ENCODE data around the gene WDR49.

The WDR49 gene

DNA sequence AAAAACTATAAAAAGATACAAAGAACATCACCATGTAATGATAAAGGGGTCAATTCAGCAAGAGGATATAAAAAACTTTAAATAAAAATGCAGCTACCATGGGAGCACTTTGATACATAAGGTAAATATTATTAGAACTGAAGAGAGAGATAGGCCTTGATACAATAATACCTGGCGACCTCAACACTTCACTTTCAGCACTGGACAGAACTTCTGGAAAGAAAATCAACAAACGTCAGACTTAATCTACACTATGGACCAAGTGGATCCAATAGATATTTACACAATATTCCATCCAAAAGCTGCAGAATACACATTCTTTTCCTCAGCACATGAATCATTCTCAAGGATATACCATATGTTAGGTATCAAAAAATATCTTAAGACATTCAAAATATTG lies 42.0 kb downstream of the WDR49 start:
- no peak for DNase-seq

DNA sequence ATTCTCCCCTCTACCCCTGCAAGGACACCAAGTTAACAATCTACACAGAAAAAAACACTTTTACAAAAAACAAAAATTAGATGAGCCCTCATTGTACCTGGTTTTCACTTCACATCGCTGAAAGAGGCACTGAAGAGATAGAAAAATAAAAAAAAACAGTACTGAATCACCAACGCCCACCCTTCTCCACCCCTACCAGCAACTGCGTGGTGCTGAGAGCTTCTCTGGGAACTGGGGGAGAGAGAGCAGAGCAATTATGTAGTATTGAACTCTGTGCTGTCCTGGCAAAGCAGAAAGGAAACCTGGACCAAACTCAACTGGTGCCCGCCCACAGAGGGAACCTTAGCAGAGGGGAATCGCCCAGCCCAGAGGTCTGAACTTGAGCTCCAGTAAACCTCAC lies 44.6 kb downstream of the WDR49 start:
- no peak for DNase-seq

DNA sequence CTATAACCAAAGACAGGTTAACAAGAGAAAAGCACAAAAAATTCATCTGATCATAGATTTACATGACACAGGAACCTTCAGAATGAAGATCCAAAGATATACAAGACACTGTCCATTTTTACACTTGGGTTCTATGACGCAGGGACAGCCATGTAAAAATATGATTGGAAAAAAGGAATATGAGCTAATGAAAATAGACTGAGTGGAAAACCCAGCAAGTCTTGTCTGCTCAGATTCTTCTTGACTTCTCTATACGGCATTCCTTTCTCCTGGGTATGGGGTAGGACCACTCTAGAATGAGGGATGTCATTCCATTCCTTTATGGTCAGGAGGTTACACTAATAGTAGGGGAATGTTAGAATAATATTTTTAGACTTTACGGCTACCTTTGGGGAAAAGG lies 46.9 kb downstream of the WDR49 start:
- DNase-seq, result no peak

DNA sequence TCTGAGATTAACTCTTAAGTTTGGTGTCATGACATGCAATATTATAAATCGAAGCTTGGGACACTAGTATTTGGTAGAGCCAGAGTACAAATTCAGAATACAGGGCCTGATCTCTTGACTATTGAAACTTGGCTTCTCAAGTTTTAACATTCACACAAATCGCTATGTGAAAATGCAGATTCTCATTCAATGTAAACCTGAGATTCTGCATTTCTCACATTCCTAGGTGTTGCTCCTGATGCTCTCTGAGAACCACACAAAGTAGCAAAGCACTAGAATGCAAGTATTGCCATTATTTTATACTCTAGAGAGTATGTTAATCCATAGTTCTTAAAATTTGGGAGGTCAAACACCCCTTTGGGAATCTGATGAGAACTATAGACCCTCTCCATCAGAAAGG lies 47.9 kb downstream of the WDR49 start:
- DNase-seq, result no peak

DNA sequence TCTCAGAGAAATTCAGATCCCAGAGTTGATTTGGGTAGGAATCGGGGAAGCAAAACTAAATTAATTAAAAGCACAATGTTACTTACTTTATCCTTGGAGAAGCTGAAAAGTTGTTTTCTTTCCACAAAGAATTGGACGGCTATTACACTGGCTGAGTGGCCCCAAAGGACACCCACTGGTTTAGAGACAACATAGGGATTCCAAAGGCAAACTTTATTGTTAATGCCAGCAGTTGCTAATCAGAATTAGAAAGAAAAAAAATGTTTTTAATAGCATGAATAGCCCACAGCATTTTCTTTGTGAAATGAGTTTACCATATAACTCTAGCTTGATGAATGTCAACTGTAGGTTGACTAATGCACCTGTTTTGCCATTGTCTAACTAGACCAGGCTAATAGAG lies 51.7 kb downstream of the WDR49 start:
- no peak for DNase-seq

DNA sequence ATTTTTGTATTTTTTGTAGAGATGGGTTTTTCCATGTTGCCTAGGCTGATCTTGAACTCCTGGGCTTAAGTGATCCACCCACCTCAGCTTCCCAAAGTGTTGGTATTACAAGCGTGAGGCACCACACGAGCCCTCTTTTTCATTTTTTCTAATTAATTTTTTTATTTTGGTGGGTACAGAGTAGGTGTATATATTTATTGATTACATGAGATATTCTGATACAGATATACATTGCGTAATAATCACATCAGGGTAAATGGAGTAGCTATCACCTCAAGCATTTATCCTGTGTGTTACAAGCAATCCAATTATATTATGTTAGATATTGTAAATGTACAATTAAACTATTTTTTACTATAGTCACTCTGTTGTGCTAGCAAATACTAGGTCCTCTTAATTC lies 66.1 kb downstream of the WDR49 start:
- no peak for DNase-seq

DNA sequence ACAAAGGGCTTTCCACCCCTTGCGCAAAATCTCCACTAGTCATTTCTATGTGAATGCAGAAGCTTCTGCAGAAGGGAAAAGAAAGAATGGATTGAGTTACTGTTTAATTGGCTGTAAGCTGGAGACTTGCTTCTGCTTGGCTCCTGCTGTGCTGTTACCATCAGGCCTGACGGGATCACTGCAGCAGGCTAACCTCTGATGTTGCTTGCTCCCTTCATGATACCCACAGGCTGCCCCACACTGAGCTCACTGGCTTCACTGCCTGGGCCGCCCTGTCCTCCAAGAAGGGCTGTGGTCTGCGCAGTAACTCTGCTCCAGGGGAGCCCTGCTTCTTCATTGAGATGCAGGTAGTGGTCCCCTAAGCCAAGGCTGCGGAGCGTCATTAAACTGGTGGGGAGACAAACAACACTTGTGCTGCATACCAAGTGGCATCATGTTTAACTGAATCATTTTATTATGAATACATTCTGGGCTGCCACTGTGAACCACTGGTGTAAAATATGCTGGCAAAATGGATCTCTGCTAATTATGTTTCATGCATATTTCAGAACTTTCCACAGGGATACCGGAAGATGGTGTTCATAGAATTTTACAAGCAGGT lies 78.6 kb downstream of the WDR49 start:
- DNase-seq, result peak in 1 of 3 donors; percentile 3

DNA sequence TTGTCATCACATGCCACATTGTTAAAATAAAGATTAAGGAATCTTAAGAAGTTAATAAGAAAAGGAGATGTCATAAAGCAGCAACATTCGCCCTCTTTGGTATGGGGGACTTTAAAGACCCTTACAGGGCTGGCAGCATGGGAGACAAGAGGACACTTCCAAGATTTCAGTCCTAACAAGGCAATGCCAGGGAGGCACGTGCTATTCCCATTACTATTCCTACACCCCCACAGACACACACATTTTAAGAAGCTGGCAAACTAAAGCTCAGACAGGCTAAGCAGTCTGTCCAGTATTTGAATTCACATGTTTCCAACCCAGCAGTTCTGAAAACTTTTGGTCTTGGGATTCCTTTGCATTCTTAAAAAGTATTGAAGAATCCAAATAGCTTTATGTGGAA lies 80.8 kb downstream of the WDR49 start:
- DNase-seq, result no peak

DNA sequence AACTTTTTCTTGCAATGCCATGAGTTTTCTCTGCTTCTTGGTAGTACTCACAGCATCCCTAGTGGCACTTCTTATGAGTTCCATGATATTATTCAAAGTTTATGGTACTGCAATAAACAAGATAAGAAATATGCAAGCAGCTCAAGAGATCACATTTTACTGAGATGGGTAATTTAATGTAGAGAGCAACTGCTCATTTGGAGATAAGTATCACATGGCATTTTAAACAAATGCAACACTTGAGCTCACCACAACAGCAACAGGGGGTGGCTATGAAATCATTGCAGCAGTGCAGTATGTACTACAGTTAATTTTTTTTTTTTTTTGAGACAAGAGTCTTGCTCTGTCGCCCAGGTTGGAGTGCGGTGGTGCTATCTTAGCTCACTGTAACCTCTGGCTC lies 85.1 kb downstream of the WDR49 start:
- DNase-seq, result no peak

DNA sequence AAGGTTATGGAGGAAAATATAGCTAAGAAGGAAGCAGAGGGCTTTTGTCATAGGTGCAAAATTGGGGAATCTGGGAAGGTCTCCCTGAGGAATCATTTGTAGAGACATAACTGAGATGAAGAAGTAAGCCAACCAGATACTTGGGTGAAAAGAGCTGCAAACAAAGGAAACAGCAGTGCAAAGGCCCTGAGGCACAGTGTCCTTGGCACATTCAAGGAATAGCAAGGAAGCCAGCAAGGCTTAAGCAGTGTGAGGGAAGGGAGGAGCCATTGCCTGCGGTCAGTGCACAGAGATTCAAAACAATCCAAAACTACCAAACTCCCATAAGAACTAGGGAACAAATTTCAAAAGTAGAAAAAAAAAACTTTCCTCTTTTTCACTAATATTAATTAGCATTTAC lies 88.3 kb downstream of the WDR49 start:
- no peak for DNase-seq

DNA sequence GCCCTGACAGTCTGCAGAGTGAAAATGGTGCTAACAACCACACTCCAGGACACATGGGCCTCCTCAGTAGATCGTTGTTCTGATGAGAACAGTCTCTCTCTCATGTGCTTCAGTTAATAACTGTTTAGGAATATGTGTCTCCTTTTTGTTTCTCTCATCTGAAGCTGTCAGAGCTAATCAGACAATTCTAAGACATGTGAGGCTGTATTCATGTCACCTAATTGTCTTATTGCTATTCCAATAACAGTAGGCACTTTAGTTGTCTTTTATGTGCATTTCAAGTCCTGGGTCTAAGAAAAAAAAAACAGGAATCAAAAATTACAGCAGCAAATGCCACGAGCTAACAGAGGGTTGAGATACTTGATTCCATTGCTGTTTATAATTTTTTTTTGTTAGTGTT lies 89.1 kb downstream of the WDR49 start:
- DNase-seq, result no peak

DNA sequence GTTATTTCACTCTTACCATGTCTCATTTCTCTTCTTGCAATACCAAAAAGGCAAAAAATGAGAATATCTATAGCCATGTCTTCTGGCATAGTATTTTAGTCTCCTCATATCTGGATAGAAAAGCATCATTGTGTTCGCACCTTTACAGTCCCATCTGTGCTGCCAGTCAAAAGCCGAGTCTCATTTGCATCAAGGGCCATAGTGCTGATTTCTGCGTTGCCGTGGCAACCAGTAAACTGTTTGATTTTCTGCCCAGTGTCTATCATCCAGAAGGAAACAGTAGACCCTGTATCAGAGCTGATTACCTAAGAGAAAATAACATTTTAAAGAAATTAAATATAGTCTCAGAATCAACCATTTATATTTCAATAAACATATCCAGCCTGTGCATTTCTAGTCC lies 93.8 kb downstream of the WDR49 start:
- DNase-seq, result no peak

DNA sequence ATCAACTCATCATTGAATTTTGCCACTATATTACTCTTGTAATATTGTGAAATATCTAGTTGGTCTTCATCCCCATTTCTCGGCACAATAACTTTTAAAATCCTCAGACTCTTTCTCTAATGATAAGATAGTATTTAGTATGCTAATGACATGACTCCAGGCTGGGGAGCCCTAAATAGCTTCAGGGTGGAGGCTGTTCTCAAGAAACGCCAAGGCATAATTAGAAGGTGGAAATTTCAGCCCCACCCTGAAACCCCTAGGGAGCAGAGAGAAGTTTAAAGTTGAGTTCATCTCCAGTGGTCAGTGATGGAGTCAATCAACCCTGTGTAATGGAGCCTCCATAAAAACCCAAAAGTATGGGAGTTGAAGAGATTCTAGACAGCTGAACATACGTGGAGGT lies 98.8 kb downstream of the WDR49 start:
- no peak for DNase-seq

DNA sequence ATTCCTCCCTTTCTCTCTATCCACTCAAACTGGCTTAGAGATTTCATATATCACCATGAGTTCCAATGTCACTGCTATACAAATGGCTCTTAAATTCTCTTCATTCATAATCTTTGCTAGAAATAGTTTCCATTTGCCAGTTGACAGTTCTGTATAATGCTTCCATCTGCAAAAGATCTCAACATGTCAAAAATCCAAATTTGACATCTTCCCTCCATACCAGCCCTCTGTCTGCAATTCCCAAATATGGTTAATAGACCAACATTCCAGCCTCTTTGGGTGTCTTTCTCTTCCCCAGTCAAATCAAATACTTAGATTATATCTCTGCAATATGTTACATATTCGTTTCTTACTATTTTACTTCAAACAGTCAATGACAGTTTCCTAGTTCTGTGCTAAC lies 115.7 kb downstream of the WDR49 start:
- DNase-seq, result no peak

DNA sequence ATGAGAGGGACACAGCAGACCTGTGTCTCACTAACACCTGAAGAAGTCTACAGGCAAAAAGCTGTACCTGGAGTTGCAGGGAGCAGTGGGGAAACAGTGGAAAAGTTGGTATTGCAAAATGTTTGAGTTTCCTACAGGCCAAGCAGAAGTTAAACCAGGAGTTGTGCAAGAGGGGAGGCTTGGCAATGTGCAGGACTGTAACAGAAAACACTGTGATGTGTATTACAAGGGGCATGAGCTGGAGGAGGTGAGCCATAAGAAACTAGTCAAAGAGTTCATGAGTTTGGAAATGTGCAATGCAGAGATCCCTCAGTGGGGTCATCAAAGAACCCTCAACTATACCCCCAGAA lies 132.8 kb downstream of the WDR49 start:
- peak; percentile 77 to 87 (median 86) for DNase-seq

DNA sequence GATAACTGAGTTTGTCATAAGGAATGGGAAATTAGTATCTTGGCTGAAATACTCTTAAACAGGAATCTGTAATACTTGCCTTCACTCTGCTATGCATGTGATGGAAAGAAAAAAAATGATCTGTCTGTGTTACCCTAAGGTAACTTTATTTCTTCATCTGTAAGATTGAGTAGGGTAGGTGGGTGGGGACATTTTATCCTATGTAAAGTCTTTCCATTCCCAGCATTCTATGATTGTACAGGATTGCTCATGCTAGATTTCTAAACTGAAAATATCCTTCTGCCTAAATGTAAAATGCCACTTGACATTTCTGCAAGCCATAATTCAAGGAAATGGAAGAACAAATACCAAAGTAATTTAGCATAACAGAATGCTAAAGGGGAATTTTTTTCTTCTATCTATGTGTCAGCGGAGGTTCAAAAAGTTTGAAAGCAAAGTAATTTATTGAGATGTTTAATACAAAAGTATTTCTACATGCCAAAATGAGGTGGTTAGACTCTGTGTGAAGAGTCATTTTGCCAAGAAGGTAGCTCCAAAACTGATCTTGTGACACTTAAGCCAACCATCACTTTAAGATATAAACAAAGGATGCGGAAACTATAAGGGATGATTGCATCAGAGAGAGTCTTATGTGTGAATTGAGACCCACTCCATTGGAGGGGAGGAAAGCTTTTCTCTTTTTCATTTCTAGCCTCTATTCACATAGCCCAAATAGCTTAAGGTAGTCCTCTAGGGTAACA lies 133.3 kb downstream of the WDR49 start:
- DNase-seq, result peak; percentile 59 to 76 (median 62)

DNA sequence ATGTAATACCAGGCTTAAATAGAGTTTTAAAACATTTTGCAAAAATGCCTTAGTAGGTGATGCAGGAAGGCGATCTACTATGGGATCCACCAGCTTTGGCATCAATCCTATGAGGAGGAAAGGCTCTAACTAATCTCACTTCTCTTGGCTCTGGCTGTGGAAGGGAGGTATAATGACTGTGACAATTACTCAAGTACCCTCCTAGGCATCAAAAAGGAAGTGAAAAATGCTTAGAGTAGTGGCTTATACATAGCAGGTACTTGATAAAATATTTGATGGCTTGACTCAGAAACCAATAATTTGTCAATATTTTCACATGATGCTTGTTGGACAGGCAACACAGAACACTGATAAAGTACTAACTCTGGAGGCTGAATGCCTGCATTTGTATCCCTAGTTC lies 145.8 kb downstream of the WDR49 start:
- no peak for DNase-seq

DNA sequence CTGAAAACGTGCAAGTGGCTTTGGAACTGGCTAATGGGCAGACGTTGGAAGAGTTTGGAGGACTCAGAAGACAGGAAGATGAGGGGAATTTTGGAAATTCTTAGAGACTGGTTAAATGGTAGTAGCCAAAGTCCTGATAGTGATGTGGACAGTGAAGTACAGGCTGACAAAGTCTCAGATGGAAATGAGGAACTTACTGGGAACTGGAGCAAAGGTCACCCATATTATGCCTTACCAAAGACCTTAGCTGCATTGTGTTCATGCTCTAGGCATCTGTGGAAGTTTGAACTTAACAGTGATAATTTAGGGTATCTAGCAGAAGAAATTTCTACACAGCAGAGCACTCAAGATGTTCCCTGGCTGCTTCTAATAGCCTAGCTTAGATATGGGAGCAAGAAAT lies 151.3 kb downstream of the WDR49 start:
- peak; percentile 30 to 57 (median 41) for DNase-seq

DNA sequence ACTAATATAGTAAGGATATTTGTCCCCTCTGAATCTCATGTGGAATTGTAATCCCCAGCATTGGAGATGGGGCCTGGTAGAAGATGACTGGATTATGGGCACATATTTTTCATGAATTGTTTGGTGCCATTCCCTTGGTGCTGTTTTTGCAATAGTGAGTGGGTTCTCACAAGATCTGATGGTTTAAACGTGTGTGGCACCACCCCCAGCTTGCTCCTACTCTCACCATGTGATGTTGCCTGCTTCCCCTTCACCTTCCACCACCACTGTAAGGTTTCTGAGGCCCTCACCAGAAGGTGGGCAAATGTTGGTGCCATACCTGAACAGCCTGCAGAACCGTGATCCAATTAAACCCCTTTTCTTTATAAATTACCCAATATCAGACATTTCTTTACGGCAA lies 151.8 kb downstream of the WDR49 start:
- peak in 1 of 3 donors; percentile 22 for DNase-seq

DNA sequence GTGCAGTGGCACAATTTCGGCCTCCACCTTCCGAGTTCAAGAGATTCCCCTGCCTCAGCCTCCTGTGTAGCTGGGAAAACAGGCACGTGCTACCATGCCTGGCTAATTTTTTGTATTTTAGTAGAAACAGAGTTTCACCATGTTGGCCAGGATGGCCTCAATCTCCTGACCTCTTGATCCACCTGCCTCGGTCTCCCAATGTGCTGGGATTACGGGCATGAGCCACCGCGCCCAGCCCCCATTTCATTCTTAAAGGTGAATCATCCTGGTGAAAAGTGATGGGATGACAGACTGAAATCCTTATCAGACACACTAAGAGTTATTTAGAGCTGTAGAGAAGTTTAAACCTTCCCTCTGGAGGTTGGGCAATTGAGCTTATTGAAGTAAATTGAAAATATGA lies 155.8 kb downstream of the WDR49 start:
- no peak for DNase-seq

DNA sequence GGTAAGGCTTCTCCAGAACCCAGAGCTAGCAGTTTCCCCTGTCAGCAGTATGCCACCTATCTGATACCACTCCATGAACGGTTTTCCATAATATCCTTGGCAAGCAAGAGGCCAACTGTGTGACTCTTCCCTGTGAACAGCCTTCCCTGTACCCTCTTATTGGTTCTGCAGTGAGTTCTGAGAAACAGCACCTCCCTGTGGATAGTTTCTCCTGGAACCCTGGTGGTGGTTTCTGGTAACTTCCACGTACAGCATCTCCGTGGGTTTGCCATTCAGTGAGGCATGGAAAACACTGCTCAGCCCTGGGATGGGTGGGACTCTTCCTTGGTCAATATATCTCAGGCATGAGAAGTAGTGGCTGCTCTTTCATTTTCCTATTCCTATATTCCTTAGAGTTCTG lies 160.5 kb downstream of the WDR49 start:
- DNase-seq, result peak in 2 of 3 donors; percentile 44 to 48

DNA sequence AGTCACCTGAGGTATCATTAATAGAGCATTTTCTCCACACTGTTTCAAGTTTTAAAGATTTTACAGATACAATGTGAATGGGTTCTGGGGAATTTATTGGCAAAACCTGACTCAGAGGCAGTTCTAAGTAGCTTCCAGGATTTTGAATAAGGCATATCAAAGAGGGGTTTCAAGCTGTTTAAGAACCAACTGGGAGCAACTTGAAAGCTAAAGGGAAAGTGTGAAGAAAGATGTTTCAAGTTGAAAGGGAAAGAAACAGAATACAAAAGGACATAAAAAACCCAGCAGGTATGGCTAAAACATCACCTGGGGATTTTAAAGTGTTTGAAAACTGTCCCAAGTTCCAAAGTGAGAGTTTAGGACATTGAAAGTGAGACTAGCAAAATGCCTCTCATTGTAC lies 162.1 kb downstream of the WDR49 start:
- no peak for DNase-seq

DNA sequence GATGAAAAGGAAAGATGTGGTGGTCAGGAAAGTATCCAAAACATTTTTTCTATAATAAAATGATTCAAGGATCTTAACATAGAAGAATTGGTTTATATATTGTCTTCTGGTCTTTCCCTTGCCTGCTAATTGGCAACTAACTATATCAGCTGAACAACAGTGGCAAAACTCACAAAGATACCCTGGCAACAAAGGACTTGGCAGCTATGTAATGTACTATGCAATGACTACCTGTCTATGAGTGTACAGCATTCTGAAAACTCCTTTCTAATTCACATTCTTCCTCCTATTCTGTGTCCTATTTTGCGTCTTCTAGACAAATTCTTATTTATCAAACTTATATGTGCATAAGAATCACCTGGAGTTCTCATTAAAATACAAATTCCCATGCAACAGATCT lies 164.2 kb downstream of the WDR49 start:
- DNase-seq, result no peak

DNA sequence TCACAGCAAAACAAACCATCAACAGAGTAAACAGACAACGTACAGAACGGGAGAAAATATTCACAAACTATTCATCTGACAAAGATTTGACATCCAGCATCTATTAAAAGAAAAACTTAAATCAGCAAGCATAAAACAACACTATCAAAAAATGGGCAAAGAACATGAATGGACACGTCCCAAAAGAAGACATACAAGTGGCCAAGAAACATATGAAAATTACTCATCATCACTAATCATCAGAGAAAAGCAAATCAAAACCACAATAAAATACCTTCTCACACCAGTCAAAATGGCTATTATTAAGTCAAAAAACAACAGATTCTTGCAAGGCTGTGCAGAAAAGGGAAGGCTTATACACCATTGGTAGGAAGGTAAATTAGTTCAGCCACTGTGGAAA lies 166.2 kb downstream of the WDR49 start:
- no peak for DNase-seq

DNA sequence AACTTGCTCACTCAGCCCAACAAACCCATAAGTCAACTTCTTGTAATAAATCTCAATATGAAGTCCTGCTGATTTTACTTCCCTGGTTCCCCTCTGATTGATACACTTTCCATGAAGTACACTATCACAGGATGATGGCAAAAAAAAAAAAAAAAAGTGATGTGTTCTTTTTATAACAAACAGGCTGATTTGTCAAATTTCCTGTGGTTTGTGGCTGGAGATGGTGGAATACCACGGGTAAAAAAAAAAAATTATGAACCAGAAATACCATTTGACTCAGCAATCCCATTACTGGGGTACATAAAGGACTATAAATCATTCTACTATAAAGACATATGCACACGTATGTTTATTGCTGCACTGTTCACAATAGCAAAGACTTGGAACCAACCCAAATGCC lies 169.2 kb downstream of the WDR49 start:
- no peak for DNase-seq
